Measurements from ENCODE around the gene HSPB6. TPM values are rescaled to one million over a fixed set of nuclear protein-coding genes. Genes with fewer than 3 reads are reported as not detected.

HSPB6 gene
- total RNA-seq, 1 donor from 2014 or later, result 0.17 TPM

GRCh38 chr19:35790981-35791813, 34.4 kb upstream of the HSPB6 start:
- H3K4me3 ChIP-seq (ENCODE audit: low read depth, low read length), result no peak overlapping the region
- TF ChIP-seq CTCF (IDR thresholded peaks at IDR 0.05; ENCODE audit: insufficient read depth, low read length, poor library complexity, severe bottlenecking), result no peak
- H3K36me3 ChIP-seq (ENCODE audit: control insufficient read depth, insufficient read depth, low read length), result no peaks in the 10 kb centered on the region
- no peak for DNase-seq (ENCODE audit: low read depth)
- H3K27me3 ChIP-seq (ENCODE audit: control insufficient read depth, insufficient read depth, low read length), result peaks cover 7% of the 10 kb centered on the region

- Histone ChIP-seq H3K36me3 (ENCODE audit: control insufficient read depth, insufficient read depth, low read length) (no peaks in the 10 kb centered on the region), H3K4me3 (ENCODE audit: low read depth, low read length) (no peak overlapping the region)
- no peak for TF ChIP-seq CTCF (IDR thresholded peaks at IDR 0.05; ENCODE audit: insufficient read depth, low read length, poor library complexity, severe bottlenecking)
These were observed 33.4 kb upstream of the HSPB6 start for GRCh38 chr19:35789978-35790944.

GRCh38 chr19:35789195-35789977, 32.6 kb upstream of the HSPB6 start:
- no peak for TF ChIP-seq CTCF (IDR thresholded peaks at IDR 0.05; ENCODE audit: insufficient read depth, low read length, poor library complexity, severe bottlenecking)
- Histone ChIP-seq H3K4me3 (ENCODE audit: low read depth, low read length) (no peak overlapping the region), H3K36me3 (ENCODE audit: control insufficient read depth, insufficient read depth, low read length) (no peaks in the 10 kb centered on the region), H3K27me3 (ENCODE audit: control insufficient read depth, insufficient read depth, low read length) (peaks cover 3% of the 10 kb centered on the region)
- DNase-seq (ENCODE audit: low read depth), result no peak

More at GRCh38 chr19:35789978-35790944, 33.4 kb upstream of the HSPB6 start:
- H3K27me3 ChIP-seq (ENCODE audit: control insufficient read depth, insufficient read depth, low read length), result peaks cover 3% of the 10 kb centered on the region
- DNase-seq (ENCODE audit: low read depth), result no peak

- no peak for DNase-seq (ENCODE audit: low read depth)
- Histone ChIP-seq H3K36me3 (ENCODE audit: control insufficient read depth, insufficient read depth, low read length) (no peaks in the 10 kb centered on the region), H3K27me3 (ENCODE audit: control insufficient read depth, insufficient read depth, low read length) (peaks cover 3% of the 10 kb centered on the region), H3K4me3 (ENCODE audit: low read depth, low read length) (no peak overlapping the region)
- TF ChIP-seq CTCF (IDR thresholded peaks at IDR 0.05; ENCODE audit: insufficient read depth, low read length, poor library complexity, severe bottlenecking), result no peak
These were observed 31.6 kb upstream of the HSPB6 start for GRCh38 chr19:35788205-35788960.

GRCh38 chr19:35787227-35787799, 30.5 kb upstream of the HSPB6 start:
- no peak for DNase-seq (ENCODE audit: low read depth)
- Histone ChIP-seq H3K27me3 (ENCODE audit: control insufficient read depth, insufficient read depth, low read length) (peaks cover 3% of the 10 kb centered on the region), H3K4me3 (ENCODE audit: low read depth, low read length) (no peak overlapping the region), H3K36me3 (ENCODE audit: control insufficient read depth, insufficient read depth, low read length) (no peaks in the 10 kb centered on the region)
- TF ChIP-seq CTCF (IDR thresholded peaks at IDR 0.05; ENCODE audit: insufficient read depth, low read length, poor library complexity, severe bottlenecking), result no peak

All from kidney epithelial cell (primary cell).